BLaER1 (cell line): Measurements from ENCODE around the gene HELZ.
"Not testable (repeated sequence)": the region's sequence is repeated elsewhere in the genome, so short reads cannot be mapped to it uniquely, and the experiment has no call there.

Experiments
- H3K27ac ChIP-seq: shearing (Covaris generic); formaldehyde crosslinking; 2 replicates; pipeline ENCODE4 v1.8.1; 2022
- H3K27me3 ChIP-seq: shearing (Covaris generic); formaldehyde crosslinking; 2 replicates; pipeline ENCODE4 v1.8.1; 2022
- H3K36me3 ChIP-seq: shearing (Covaris generic); formaldehyde crosslinking; 2 replicates; pipeline ENCODE4 v1.8.1; 2022
- H3K4me1 ChIP-seq: shearing (Covaris generic); formaldehyde crosslinking; 2 replicates; pipeline ENCODE4 v1.8.1; 2022
- H3K4me2 ChIP-seq: shearing (Covaris generic); formaldehyde crosslinking; 2 replicates; pipeline ENCODE4 v1.8.1; 2022
- H3K4me3 ChIP-seq: shearing (Covaris generic); formaldehyde crosslinking; 2 replicates; pipeline ENCODE4 v1.8.1; 2022
- H3K9ac ChIP-seq: shearing (Covaris generic); formaldehyde crosslinking; 2 replicates; pipeline ENCODE4 v1.8.1; 2022
- H3K9me3 ChIP-seq: shearing (Covaris generic); formaldehyde crosslinking; 2 replicates; pipeline ENCODE4 v1.8.1; 2022
- H4K20me1 ChIP-seq: shearing (Covaris generic); formaldehyde crosslinking; 2 replicates; pipeline ENCODE4 v1.8.1; 2022
- Cebpa-rat ChIP-seq: shearing (Covaris generic); IDR thresholded peaks from 2 replicates; pipeline ENCODE4 v1.8.1; 2022

HELZ gene

DNA sequence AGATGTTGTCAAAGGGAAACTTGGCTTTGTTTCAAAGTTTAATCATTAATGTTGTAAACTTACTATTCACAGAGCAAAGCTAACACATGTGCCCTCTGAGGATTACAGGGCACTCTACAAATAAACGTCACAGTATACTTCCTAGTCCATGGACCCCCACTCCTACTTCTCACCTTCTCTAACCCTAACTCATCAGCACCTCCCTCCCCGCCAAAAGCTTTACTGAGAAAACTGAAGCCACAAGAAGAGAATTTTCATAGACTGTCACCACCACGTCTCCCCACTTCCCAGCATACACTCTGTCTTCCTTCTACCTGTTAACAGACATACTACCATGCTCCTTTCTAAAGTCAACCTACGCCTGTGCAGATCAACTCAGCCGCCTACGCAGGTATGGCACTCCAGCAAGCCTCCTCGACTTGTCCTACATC, 29.0 kb downstream of the HELZ start:
- Histone ChIP-seq H3K36me3 (peaks cover 82% of the 10 kb centered on the region), H3K27me3 (no peaks in the 10 kb centered on the region), H3K9ac (no peak overlapping the region), H4K20me1 (peaks cover 93% of the 10 kb centered on the region), H3K9me3 (no peaks in the 10 kb centered on the region), H3K4me1 (no peaks in the 10 kb centered on the region), H3K27ac (no peak overlapping the region), H3K4me3 (no peak overlapping the region), H3K4me2 (no peak overlapping the region)
- TF ChIP-seq Cebpa-rat = no peak

DNA sequence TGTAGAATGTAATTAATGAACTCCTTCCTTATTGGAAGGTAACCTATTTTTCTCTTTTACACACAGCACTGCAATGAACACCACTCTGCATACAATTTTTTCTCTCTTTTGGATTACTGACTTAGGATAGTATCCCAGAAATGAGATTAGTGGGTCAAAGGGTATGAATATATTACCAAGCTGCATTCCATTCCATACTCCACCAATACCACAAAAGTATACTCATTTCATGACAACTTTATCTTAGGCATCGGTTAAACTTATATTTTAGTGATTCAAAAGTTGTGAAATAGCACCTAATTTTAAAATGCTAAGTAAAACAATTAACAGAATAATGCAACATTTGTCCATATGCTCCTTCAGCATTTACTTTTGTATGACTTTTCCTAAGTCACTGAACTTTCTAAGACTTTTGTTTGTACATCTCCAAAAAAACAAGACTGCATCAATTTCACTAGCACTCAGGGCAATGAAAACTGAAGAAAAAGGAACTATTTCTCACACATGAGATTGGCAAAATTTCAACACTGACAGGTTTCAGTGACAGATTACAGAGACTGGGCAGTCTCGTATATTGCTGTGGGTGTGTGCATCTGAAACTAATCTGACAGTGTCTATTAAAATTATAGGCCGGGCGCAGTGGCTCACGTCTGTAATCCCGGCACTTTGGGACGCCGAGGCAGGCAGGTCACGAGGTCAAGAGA, 32.1 kb downstream of the HELZ start:
- H3K4me3 ChIP-seq = no peak overlapping the region
- no peak overlapping the region for H3K4me2 ChIP-seq
- no peaks in the 10 kb centered on the region for H3K9me3 ChIP-seq
- no peaks in the 10 kb centered on the region for H3K27me3 ChIP-seq
- H3K36me3 ChIP-seq = peaks cover 77% of the 10 kb centered on the region
- no peak overlapping the region for H3K27ac ChIP-seq
- H3K9ac ChIP-seq = no peak overlapping the region
- H3K4me1 ChIP-seq = 0 out of 2 replicates have a peak, but pooled peaks cover 5% of the 10 kb centered on the region
- H4K20me1 ChIP-seq = peaks cover 78% of the 10 kb centered on the region
- TF ChIP-seq Cebpa-rat = no peak

DNA sequence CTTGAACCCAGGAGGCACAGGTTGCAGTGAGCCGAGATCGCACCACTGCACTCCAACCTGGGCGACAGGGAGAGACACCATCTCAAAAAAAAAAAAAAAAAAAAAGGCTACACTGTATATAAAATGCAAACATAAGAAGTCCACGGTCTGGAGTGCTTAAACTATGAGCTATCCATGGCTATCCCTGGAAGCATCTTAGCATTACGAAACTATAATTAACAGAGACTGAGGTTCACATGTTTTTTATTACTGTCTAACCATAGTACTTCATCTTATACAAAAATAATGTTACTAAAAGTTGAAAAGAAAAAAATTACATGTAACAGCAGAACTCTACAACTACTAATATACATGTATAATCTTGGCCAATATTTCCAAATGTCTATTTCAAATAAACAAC, 32.8 kb downstream of the HELZ start:
- TF ChIP-seq Cebpa-rat = no peak
- Histone ChIP-seq H3K4me3 (no peak overlapping the region), H3K4me1 (0 out of 2 replicates have a peak, but pooled peaks cover 5% of the 10 kb centered on the region), H3K9ac (no peak overlapping the region), H3K9me3 (no peaks in the 10 kb centered on the region), H3K27ac (no peak overlapping the region), H3K4me2 (no peak overlapping the region), H4K20me1 (peaks cover 71% of the 10 kb centered on the region), H3K36me3 (peaks cover 77% of the 10 kb centered on the region), H3K27me3 (no peaks in the 10 kb centered on the region)

DNA sequence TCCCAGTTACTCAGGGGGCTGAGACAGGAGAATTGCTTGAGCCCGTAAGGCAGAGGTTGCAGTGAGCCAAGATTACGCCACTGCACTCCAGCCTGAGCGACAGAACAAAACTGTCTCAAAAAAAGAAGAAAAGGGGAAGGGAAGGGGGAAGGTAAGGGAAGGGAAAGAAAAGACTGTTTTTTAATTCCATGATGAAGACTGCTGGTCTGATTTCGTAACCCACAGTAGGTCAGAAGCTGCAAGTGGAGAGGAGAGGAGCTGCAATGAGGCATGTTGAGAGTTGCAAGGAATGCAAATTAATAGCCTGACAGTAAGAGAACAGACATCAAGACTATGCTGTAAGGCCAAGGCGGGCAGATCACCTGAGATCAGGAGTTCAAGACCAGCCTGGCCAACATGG, 33.3 kb downstream of the HELZ start:
- peaks cover 76% of the 10 kb centered on the region for H3K36me3 ChIP-seq
- H3K27ac ChIP-seq = no peak overlapping the region
- peaks cover 67% of the 10 kb centered on the region for H4K20me1 ChIP-seq
- H3K4me3 ChIP-seq = no peak overlapping the region
- H3K4me2 ChIP-seq = no peak overlapping the region
- no peaks in the 10 kb centered on the region for H3K9me3 ChIP-seq
- no peaks in the 10 kb centered on the region for H3K27me3 ChIP-seq
- no peak overlapping the region for H3K9ac ChIP-seq
- H3K4me1 ChIP-seq = 0 out of 2 replicates have a peak, but pooled peaks cover 5% of the 10 kb centered on the region
- TF ChIP-seq Cebpa-rat = no peak

DNA sequence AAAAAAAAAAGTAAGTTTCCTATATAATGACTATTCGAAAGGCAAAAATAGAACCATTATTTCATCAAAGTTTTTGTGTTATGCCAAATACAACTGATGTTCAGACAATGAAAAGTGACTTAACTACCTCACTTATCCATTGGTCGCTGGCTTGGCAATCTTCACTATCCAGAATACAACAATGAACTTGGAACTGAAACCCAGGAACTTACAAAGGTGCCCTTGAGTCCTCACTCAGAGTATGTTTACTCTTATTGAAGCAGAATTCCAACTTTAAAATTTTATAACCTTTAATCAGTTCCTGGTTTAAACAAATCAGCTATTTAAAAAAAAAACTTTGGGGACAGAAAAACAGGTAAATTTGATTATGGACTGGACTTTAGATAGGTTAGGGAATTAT, 34.1 kb downstream of the HELZ start:
- H3K27me3 ChIP-seq = no peaks in the 10 kb centered on the region
- H3K36me3 ChIP-seq = peaks cover 75% of the 10 kb centered on the region
- H4K20me1 ChIP-seq = peaks cover 60% of the 10 kb centered on the region
- H3K4me2 ChIP-seq = no peak overlapping the region
- H3K9ac ChIP-seq = no peak overlapping the region
- H3K27ac ChIP-seq = no peak overlapping the region
- no peak overlapping the region for H3K4me3 ChIP-seq
- H3K4me1 ChIP-seq = 0 out of 2 replicates have a peak, but pooled peaks cover 5% of the 10 kb centered on the region
- H3K9me3 ChIP-seq = no peaks in the 10 kb centered on the region
- no peak for TF ChIP-seq Cebpa-rat

DNA sequence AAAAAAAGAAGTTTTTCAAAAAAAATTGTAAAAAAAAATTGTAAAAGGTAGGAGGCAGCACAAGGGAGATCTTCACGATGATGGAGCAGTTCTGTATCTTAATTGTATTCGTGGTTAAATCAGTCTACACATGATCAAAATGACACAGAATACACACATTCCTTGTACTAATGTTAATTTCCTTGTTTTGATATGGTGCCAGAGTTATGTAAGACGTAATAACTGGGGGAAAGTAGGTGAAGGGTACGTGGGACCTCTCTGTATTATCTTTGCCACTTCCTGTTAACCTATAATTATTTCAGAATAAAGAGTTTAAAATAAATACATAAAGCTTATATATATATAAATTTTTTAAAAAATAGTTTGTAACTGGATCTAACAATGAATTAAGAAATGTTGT, 36.8 kb downstream of the HELZ start:
- peaks cover 59% of the 10 kb centered on the region for H4K20me1 ChIP-seq
- no peaks in the 10 kb centered on the region for H3K27me3 ChIP-seq
- no peak overlapping the region for H3K27ac ChIP-seq
- no peaks in the 10 kb centered on the region for H3K9me3 ChIP-seq
- no peak overlapping the region for H3K9ac ChIP-seq
- H3K4me3 ChIP-seq = no peak overlapping the region
- TF ChIP-seq Cebpa-rat = no peak
- H3K4me1 ChIP-seq = 0 out of 2 replicates have a peak, but pooled peaks cover 5% of the 10 kb centered on the region
- peaks cover 57% of the 10 kb centered on the region for H3K36me3 ChIP-seq
- no peak overlapping the region for H3K4me2 ChIP-seq

DNA sequence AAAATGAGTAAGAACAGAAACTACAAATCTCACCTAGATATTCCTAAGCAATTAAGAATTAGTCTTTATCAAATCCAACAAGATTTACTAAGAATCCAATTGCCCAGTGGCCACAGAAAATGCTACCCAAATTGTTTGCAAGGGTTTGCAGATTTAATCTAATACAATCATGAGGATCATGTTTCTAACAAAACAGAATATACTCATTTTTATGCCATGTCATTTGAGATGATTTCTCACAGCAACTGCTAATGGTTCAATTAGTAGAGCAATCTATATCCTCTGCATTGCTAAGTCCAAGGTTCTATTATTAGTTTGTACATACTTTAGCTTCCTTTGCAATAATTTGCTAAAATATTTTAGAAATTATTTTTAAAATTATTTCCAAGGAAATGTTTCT, 41.2 kb downstream of the HELZ start:
- Histone ChIP-seq H3K9ac (no peak overlapping the region), H4K20me1 (peaks cover 35% of the 10 kb centered on the region), H3K4me3 (no peak overlapping the region), H3K4me1 (0 out of 2 replicates have a peak, but pooled peaks cover under 1% of the 10 kb centered on the region), H3K27ac (no peak overlapping the region), H3K4me2 (no peak overlapping the region), H3K27me3 (no peaks in the 10 kb centered on the region), H3K36me3 (peaks cover 66% of the 10 kb centered on the region), H3K9me3 (no peaks in the 10 kb centered on the region)
- no peak for TF ChIP-seq Cebpa-rat

DNA sequence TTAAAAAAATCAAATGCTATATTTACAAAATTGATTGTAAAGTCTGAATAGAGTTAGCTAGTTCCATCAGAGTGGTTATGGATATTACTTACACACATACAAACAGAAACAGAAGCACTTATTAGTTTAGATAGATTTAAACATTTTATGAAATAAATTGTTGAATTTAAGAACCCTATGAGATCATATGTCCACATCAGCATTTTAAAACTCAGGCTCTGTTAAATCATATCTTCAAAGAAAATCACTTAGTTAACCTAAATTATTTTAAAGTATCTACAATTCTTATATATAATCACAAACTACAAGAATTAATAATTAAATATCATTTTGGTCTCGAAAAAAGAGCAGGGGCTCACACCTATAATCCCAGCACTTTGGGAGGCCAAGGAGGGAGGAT, 42.5 kb downstream of the HELZ start:
- H3K4me2 ChIP-seq = no peak overlapping the region
- no peak overlapping the region for H3K27ac ChIP-seq
- H3K4me3 ChIP-seq = no peak overlapping the region
- H3K27me3 ChIP-seq = no peaks in the 10 kb centered on the region
- peaks cover 42% of the 10 kb centered on the region for H4K20me1 ChIP-seq
- no peaks in the 10 kb centered on the region for H3K9me3 ChIP-seq
- TF ChIP-seq Cebpa-rat = no peak
- H3K36me3 ChIP-seq = peaks cover 64% of the 10 kb centered on the region
- H3K4me1 ChIP-seq = peaks cover 8% of the 10 kb centered on the region; the same call in 1 of the 2 replicates
- H3K9ac ChIP-seq = no peak overlapping the region

DNA sequence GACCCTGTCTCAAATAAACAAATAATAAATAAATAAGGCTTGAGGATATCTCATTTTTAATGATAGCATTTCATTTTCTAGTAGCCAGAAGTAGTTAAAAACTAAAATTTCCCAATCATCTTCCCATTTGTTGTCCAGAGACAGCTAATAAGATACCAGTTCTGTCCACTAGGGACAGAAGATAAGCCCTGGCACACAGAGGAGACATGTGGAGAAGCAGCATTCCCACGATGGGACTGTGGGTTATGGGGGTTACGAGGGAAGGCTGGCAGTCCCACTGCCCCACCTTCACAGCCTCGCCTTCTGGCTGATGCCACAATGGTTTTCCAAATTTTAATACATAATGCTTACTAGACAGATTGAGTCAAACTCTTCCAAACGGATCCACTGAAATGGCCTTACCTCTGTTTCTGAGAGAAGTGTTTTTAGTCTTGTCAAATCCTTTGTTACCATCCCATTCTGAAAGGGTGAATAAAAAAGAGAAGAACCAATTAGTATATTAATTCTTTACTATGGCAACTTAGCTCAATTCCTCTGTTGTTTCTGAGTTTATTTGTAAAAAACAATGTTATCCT, 44.2 kb downstream of the HELZ start:
- H3K4me2 ChIP-seq = no peak overlapping the region
- no peaks in the 10 kb centered on the region for H3K9me3 ChIP-seq
- H4K20me1 ChIP-seq = peaks cover 39% of the 10 kb centered on the region
- no peak for TF ChIP-seq Cebpa-rat
- no peak overlapping the region for H3K27ac ChIP-seq
- peaks cover 8% of the 10 kb centered on the region; the same call in 1 of the 2 replicates for H3K4me1 ChIP-seq
- H3K27me3 ChIP-seq = no peaks in the 10 kb centered on the region
- H3K36me3 ChIP-seq = peaks cover 66% of the 10 kb centered on the region
- no peak overlapping the region for H3K9ac ChIP-seq
- no peak overlapping the region for H3K4me3 ChIP-seq

DNA sequence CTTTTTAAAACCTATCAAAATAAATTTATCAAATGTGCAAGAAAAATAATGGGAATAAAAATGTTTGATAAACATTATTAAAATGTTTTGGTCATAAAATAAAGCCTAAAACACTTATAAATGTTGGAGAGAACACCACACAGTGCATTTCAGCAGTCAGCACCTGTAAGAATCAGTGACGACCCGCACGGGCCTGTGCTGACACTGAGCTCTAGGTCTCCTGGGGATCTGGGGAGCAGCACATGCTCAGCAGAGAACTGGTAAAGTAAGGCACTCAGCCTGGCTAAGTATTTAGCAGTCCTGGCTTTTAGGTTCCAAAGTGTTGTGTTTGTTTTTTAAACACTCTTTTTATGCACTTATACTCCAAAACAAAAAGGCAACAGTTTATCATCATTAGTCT, 46.9 kb downstream of the HELZ start:
- Histone ChIP-seq H3K9ac (no peak overlapping the region), H3K4me2 (no peak overlapping the region), H3K4me1 (peaks cover 8% of the 10 kb centered on the region; the same call in 1 of the 2 replicates), H3K36me3 (peaks cover 83% of the 10 kb centered on the region), H4K20me1 (peaks cover 23% of the 10 kb centered on the region), H3K27ac (no peak overlapping the region), H3K9me3 (no peaks in the 10 kb centered on the region), H3K27me3 (no peaks in the 10 kb centered on the region), H3K4me3 (no peak overlapping the region)
- no peak for TF ChIP-seq Cebpa-rat

DNA sequence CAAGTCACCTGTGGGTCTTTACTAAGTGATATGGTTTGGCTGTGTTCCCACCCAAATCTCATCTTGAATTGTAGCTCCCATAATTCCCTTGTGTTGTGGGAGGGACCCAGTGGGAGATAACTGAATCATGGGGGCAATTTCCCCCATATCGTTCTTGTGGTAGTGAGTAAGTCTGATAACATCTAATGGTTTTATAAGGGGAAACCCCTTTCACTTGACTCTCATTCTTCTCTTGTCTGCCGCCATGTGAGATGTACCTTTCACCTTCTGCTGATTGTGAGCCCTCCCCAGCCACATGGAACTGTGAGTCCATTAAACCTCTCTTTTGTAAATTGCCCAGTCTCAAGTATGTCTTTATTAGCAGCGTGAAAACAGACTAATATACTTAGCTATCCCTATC, 48.0 kb downstream of the HELZ start:
- peaks cover 76% of the 10 kb centered on the region for H3K36me3 ChIP-seq
- not testable (repeated sequence) for H3K9ac ChIP-seq

More for the DNA sequence above, 48.0 kb downstream of the HELZ start:
- H4K20me1 ChIP-seq = peaks cover 18% of the 10 kb centered on the region
- H3K27ac ChIP-seq, H3K4me1 ChIP-seq, H3K27me3 ChIP-seq, H3K4me2 ChIP-seq, H3K4me3 ChIP-seq, H3K9me3 ChIP-seq: not testable (repeated sequence)
